GM19328 (cell line): ENCODE measurements around the gene DBI.
"Not testable (repeated sequence)": the region's sequence is repeated elsewhere in the genome, so short reads cannot be mapped to it uniquely, and the experiment has no call there.

Experiments used
- ATAC-seq: cut with Tn5 transposase; IDR thresholded peaks from one replicate; pipeline ENCODE4 v1.9.1; 2021; ENCODE audit warnings: mild to moderate bottlenecking, moderate library complexity; ENCODE audit not compliant: unreplicated experiment

Gene DBI

DNA sequence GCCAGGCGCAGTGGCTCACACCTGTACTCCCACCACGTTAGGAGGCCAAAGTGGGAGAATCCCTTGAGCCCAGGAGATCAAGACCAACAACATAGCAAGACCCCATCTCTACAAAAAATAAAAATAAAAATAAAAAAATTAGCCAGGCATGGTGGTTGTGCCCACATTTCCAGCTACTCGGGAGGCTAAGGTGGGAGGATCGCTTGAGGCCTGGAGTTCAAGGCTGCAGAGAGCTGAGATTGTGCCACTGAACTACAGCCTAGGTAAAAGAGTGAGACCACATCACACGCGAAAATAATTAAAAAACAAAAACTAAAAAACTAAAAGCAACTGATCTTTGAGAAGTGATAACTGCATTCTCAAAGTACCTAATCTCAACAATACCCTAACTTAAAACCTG is 2.0 kb upstream of the DBI start:
- no peak for ATAC-seq

GRCh38 chr2:119365436-119365835 is 1.3 kb upstream of the DBI start:
- no peak for ATAC-seq

DNA sequence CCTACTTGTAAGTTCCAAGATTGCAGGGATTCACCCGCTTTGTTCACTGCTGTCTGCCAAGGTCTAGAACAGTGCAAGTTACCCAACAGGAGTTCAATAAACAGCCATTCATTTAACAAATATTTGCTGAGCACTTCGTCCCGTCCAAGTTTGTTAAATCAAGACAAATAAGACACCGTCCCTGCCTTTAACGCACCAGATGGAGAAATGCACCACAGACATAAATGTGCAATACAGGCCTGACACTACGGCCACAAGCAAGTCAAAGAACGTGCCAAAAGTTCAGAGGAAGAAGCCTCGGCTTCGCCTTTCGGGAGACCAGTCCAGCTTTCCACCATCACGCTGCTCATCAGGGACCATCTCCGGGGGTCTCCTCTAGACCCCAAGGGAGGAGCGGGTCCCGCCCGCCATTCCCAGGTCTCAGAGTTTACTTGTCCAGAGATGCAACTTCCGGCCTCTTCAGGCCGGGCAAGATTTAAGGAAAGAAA is 572 bp upstream of the DBI start:
- peak; percentile 0 for ATAC-seq

DNA sequence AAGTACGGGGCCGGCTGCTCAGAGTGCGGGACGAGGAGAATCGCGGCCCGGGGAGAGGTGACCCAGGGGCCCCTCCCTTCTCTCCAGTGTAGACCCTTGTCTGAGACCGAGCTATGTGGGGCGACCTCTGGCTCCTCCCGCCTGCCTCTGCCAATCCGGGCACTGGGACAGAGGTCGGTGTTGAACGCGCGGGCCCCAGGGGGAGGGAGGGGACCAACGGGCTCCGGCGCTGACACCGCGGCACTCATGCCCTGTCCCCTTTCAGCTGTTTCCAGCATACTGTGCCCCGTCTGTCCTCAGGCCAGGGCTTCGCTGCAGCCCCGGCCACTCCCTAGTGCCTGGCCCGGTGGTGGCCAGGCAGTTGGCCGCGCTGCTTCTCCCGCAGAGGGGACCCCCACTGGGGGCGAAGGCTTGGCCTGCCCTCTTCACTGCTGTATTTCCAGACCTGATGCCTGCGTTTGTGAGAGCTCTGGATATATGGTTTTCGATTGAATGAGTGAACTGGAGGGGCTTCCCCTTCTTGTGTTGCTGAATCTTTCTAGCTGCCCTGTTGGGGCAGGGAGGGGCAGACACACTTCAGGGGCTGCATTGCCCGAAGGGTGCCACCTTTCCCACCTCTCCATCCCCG is 809 bp downstream of the DBI start:
- peak; percentile 28 for ATAC-seq

DNA sequence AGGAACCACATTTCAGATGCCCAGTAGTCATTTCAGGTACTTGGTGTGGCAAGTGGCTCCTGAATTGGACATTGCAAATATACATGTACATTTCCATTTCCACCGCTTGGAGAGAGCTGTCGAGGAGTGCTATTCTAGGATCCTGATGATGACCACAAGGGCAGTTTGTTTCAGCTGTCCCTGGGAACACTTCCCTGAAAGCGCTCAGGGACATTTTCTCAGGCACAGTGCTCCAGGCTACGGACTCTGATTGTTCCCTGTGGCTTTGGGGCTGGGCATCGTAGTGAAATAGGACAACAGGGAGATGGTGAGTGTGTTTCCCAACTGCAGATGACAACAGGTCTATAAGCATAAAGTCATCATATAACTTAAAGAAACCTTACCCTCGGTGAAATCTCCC is 3.1 kb downstream of the DBI start:
- ATAC-seq = no peak

- no peak for ATAC-seq
Observed at GRCh38 chr2:119371111-119371510, 4.3 kb downstream of the DBI start.

DNA sequence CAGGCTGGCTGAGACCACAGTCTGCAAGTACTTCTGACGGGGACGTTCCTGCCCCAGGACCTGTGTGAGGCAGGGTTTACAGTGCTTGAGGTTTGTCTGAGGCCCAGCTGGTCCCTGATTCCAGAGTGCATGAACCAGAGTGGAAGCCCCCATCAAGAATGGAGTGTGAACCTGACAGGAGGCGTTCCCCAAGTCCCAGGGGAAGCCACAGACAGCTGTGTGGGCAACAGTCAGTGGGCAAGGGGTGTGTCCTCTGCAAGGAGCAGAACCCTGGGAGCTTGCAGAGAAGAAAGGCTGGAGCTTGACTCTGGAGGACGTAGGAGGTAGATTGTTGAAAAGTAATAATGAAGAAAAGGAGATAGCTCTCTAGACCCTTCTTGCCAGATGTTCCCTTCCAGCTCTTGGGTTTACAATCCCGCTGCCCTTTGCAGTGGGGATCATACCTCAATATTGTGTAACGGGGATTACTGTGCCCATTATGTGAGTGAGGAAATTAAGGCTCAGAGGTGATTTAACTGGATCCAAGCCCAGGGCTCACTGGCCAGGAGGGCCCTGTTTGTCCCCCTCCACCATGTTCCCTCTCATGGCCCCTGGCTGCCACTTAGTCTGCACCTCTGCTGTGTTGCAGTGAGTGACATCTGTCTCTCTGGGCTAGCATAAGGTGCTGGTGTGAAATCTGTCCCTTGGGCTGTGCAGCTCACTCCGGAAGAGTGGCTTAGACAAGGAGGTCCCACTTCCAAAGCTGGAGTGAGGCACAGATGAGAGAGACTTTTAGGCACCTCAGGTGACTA is 6.2 kb downstream of the DBI start:
- no peak for ATAC-seq

DNA sequence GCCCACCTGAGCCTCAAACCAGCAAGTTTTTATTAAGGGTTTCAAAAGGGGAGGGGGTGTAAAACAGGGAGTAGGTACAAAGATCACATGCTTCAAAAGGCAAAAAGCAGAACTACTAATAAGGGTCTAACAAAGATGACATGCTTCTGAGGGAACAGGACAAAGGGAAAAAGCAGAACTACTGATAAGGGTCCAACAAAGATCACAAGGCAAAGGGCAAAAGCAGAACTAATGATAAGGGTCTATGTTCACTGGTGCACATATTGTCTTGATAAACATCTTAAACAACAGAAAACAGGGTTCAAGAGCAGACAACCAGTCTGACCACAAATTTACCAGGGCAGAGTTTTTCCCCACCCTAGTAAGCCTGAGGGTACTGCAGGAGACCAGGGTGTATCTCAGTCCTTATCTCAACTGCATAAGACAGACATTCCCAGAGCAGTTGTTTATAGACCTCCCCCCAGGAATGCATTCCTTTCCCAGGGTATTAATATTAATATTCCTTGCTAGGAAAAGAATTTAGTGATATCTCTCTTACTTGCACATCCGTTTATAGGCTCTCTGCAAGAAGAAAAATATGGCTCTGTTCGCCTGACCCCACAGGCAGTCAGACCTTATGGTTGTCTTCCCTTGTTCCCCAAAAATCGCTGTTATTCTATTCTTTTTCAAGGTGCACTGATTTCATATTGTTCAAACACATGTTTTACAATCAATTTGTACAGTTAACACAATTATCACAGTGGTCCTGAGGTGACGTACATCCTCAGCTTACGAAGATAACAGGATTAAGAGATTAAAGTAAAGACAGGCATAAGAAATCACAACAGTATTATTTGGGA is 7.3 kb downstream of the DBI start:
- ATAC-seq = not testable (repeated sequence)

- not testable (repeated sequence) for ATAC-seq
Observed at GRCh38 chr2:119376406-119376805, 9.6 kb downstream of the DBI start.

GRCh38 chr2:119376810-119377209 is 10.0 kb downstream of the DBI start:
- ATAC-seq = no peak

DNA sequence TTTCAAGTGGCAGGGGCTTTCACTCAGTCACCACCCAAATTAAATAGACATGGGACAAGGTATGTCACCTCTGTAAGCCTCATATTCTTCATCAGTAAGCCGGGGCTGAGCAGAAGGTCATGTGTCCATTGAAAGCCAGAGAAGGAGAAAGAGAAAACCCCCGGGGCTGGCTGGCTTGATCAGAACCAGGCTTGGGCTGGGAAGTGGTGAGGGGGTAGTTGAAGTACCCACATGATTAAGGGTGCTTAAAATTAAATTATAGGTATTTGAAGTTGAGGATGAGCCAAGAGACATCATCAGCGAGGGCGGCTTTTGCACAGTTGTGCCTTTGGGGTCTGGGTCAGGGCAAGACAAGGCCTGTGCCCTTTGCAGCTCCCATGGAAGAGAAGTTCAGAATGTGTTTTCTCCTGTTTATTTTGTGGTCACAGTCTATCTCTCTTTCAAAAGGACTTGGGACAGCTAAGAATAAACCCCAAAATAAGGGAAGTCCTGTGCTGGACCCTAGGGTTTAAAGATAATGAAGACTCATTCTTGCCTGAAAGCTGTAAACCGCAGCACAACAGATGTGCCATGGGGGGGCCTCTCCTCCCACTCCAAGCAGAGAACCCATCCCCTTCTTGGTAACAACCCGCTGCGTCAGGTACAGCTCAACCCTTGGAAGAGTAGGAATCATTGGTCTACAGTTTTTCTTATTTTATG is 10.7 kb downstream of the DBI start:
- ATAC-seq = no peak

GRCh38 chr2:119377993-119378345 is 11.2 kb downstream of the DBI start:
- no peak for ATAC-seq

DNA sequence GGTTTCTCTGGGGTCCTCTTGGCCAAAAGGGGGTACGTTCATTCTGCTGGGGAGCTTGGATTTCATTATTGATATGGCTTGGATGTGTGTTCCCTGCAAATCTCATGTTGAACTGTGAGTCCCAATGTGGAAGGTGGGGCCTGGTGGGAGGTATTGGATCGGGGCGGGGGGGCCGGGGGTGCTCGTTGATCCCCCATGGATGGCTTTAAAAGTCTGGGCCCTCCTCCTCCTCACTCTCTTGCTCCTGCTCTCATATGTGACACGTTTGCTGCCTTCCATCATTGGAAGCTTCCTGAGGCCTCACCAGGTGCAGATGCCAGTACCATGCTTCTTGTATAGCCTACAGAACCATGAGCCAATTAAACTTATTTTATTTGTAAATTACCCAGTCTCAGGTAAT is 11.8 kb downstream of the DBI start:
- no peak for ATAC-seq

DNA sequence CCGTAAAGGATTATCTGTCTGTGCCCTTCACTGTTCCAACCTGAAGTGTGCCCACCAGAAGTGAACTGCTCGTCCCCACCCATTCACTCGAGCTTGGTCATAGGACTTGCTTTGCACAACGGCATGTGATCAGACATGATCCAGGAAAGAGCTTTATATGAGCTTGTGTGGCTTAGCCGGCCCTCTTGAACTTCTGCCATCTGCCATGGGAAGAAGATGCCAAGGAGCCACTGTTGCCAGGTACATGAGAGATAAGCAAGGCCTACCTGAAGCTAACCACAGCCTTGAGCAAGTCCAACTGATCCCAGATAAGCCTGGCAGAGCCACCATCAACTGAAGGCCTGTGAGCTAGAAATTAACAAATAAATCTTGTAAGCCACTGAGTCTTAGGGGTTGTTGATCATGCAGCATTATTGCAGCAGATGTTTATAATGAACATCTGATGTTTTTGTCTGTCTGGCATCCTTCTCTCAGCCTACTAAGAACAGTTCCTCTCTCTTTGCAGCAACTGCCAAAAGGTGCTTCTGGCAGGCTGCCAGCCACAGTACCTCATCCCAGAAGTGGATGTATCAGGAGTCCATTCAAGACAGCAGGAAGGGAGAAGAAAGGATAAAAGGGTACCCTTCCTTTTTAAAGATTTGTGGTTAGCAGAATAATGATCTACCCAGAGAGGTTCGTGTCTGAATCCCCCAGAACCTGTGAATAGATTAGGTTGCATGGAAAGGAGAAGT is 16.8 kb downstream of the DBI start:
- no peak for ATAC-seq

- ATAC-seq = no peak
Observed at GRCh38 chr2:119384971-119385370, 18.2 kb downstream of the DBI start.

DNA sequence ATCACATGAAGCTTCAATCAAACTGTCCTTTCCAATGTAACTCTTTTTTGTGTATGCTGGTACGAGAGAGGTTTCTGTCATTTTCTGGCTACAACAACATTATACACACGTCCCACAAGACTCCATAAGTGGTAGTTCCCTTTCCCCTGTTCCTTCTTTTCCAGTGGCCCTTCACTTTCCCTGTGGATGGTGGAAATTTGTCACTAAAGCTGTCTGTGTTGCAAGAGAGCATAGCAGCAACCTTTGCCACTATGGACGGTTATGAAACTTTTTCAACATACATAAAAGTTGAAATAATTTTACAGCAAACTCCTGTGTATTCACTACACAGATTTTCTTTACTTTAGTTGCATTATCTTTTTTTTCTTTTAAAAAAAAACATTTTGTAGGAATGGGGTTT is 18.7 kb downstream of the DBI start:
- no peak for ATAC-seq

DNA sequence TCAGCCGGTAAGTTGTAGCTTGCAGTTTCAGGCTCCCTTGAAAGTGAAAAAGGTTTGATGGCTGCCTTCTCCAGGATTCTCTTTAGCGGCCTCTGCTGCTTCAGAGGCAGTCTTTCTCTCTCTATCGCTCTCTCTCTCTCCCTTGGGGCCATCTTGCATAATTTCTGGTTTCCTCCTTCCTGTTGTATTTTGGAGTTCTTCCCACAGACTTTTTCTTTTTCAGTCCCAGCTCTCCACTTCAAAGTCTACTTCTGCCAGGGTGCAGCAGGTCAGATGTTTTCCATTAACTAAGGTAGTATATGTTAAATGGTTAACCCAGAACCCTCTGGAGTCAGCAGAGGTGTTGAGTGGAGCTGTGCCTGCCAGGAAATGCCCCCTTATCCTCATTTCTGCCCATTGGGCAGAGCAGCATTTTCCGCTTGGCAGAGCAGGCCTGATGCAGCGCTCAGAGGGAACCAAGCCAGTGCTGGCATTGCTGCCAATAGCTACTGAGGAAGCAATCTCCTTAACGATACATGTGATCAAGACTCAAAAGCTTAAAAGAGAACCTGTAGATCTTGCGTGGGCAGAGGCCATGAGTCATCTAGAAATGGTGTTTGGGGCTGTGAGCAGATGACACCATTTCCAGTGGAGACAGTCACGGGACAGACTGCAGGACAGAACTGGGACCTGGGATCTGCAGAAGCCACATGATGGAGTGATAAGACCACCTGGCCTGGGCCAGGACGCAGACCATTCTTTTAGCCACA is 20.8 kb downstream of the DBI start:
- peak; percentile 77 for ATAC-seq

DNA sequence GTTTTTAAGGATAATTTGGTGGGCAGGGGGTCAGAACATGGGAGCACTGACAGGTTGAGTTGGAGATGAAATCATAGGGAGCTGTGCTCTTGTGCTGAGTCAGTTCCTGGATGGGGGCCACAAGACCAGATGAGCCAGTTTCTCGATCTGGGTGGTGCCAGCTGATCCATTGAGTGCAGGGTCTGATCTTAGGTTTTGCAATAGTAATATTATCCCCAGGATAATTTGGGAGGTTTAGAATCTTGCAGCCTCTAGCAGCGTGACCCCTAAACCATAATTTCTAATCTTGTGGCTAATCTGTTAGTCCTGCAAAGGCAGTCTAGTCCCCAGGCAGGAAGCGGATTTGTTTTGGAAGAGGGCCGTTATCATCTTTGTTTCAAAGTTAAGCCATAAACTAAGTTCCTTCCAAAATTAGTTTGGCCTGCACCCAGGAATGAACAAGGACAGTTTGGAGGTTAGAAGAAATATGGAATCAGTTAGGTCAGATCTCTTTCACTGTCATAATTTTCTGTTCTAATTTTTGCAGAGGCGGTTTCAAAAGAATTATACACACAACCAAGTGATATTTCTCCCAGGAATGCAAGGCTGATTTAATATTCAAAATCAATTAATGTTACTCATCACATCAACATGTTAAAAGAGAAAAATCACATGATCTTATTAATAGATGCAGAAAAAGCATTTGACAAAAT is 23.0 kb downstream of the DBI start:
- no peak for ATAC-seq
